Measurements from ENCODE around the gene PRDM16. TPM values are rescaled to one million over a fixed set of nuclear protein-coding genes. Genes with fewer than 3 reads are reported as not detected.

The PRDM16 gene
- total RNA-seq, 1 experiment from 2014 or later: 0.04 TPM

DNA sequence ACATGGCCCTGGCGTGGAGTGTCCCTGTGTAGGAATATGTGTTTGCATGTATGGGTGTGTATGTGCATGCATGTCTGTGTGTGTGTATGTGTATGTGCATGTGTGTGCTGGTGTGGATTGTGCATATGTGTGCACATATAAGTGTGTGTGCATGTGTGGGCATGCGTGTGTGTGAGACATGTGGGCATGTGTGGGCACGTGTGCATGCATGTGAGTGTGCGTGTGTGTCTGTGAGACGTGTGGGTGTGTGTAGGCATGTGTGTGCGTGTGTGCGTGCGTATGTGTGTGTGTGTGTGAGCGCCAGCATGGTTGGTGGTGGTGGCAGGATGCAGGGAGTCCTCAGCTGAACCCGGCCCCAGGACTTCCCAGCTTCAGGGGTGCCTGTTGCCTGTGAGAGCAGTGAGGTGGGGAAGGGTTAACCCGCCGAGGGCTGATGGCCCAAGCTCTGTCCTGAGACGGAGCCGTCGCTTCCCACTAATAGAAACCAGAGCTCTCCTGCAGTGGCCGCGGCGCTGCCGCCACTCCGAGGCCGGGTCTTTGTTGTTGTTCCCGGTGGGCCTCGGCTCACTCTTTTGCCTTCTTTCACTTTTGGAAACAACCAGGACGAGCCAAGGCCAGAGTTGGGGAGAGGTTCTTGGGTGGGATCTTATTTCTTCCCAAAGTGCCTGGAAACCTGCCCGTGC, 241.9 kb downstream of the PRDM16 start:
- H3K79me2 ChIP-seq (ENCODE audit: low read length): no peaks in the 10 kb centered on the region
- H3K9me3 ChIP-seq (ENCODE audit: low read length): no peaks in the 10 kb centered on the region
- TF ChIP-seq EZH2phosphoT487 (IDR thresholded peaks at IDR 0.05; ENCODE audit: borderline replicate concordance, low read length): no peak
- TF ChIP-seq, protein P1, sequence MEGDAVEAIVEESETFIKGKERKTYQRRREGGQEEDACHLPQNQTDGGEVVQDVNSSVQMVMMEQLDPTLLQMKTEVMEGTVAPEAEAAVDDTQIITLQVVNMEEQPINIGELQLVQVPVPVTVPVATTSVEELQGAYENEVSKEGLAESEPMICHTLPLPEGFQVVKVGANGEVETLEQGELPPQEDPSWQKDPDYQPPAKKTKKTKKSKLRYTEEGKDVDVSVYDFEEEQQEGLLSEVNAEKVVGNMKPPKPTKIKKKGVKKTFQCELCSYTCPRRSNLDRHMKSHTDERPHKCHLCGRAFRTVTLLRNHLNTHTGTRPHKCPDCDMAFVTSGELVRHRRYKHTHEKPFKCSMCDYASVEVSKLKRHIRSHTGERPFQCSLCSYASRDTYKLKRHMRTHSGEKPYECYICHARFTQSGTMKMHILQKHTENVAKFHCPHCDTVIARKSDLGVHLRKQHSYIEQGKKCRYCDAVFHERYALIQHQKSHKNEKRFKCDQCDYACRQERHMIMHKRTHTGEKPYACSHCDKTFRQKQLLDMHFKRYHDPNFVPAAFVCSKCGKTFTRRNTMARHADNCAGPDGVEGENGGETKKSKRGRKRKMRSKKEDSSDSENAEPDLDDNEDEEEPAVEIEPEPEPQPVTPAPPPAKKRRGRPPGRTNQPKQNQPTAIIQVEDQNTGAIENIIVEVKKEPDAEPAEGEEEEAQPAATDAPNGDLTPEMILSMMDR (conservative IDR thresholded peaks at IDR 0.05; ENCODE audit: low read depth, low read length): no peak
- TF ChIP-seq EZH2 (IDR thresholded peaks at IDR 0.05; ENCODE audit: low read length, unreplicated experiment): no peak
- ChIA-PET POLR2A (ENCODE audit: unreplicated experiment) (no interaction called here), CTCF (interaction anchor here (0.6 kb wide), 1 partner anchor 31 kb away, joined by 4 read pairs; no protein-coding TSS in a partner anchor)
- H2AFZ ChIP-seq (ENCODE audit: low read length): no peak overlapping the region
- no peak overlapping the region for H3K4me2 ChIP-seq (ENCODE audit: low read length)
- DNase-seq: no peak
- intact Hi-C loops (cut with micrococcal nuclease): no loop called here
- H3K9ac ChIP-seq (ENCODE audit: low read length): no peak overlapping the region
- no peak overlapping the region for H3K27ac ChIP-seq (ENCODE audit: low read length)
- no peaks in the 10 kb centered on the region for H3K36me3 ChIP-seq (ENCODE audit: low read depth, low read length)
- no TSS peak for BruUV-seq (replicated peaks)
- no peaks in the 10 kb centered on the region for H3F3A ChIP-seq (ENCODE audit: low read length, unreplicated experiment)
- H3K27me3 ChIP-seq (ENCODE audit: low read length): peaks cover 39% of the 10 kb centered on the region
- H3K4me3 ChIP-seq (ENCODE audit: low read length): no peak overlapping the region
- H3K4me1 ChIP-seq (ENCODE audit: insufficient read depth, low read length): peaks cover 19% of the 10 kb centered on the region
- ATAC-seq: no peak
- H3K9me2 ChIP-seq (replicated peaks; ENCODE audit: low read length): no peaks in the 10 kb centered on the region
- no peaks in the 10 kb centered on the region for H4K20me1 ChIP-seq (ENCODE audit: low read length)

DNA sequence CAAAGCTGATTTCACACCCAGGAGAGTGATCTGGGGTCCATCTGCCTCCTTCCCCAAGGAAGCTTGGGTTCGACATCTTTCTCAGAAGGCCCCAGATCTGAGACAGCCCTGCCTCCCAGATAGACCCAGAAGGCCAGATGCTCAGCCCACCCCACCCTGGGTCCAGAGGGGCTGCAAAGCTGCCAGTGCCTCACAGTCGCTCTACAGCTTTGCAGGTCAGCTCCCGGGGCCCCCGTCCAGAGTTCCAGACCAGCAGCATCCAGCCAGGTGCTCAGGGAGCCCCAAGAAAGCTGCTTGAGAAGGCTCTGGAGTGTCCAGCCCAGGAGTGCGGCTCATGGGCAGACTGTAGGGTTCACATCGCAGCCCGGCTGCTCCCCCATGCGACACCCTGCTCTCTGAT, 242.7 kb downstream of the PRDM16 start:
- no peak overlapping the region for H3K9ac ChIP-seq (ENCODE audit: low read length)
- BruUV-seq (replicated peaks): no TSS peak
- no peak for DNase-seq
- POLR2A ChIA-PET (ENCODE audit: unreplicated experiment): no interaction called here
- H4K20me1 ChIP-seq (ENCODE audit: low read length): no peaks in the 10 kb centered on the region
- no peak for ATAC-seq
- H3K36me3 ChIP-seq (ENCODE audit: low read depth, low read length): no peaks in the 10 kb centered on the region
- no peak overlapping the region for H3K4me2 ChIP-seq (ENCODE audit: low read length)
- no peak overlapping the region for H2AFZ ChIP-seq (ENCODE audit: low read length)
- H3K4me1 ChIP-seq (ENCODE audit: insufficient read depth, low read length): peaks cover 14% of the 10 kb centered on the region
- TF ChIP-seq EZH2 (IDR thresholded peaks at IDR 0.05; ENCODE audit: low read length, unreplicated experiment): no peak
- TF ChIP-seq EZH2phosphoT487 (IDR thresholded peaks at IDR 0.05; ENCODE audit: borderline replicate concordance, low read length): no peak
- TF ChIP-seq, protein P1 (conservative IDR thresholded peaks at IDR 0.05; ENCODE audit: low read depth, low read length): no peak
- CTCF ChIA-PET: interaction anchor here (0.6 kb wide), 1 partner anchor 32 kb away, joined by 4 read pairs; no protein-coding TSS in a partner anchor
- H3K4me3 ChIP-seq (ENCODE audit: low read length): no peak overlapping the region
- intact Hi-C loops (cut with micrococcal nuclease): no loop called here
- H3F3A ChIP-seq (ENCODE audit: low read length, unreplicated experiment): no peaks in the 10 kb centered on the region
- no peaks in the 10 kb centered on the region for H3K79me2 ChIP-seq (ENCODE audit: low read length)
- H3K9me3 ChIP-seq (ENCODE audit: low read length): no peaks in the 10 kb centered on the region
- H3K27ac ChIP-seq (ENCODE audit: low read length): no peak overlapping the region
- H3K27me3 ChIP-seq (ENCODE audit: low read length): peaks cover 39% of the 10 kb centered on the region
- no peaks in the 10 kb centered on the region for H3K9me2 ChIP-seq (replicated peaks; ENCODE audit: low read length)

DNA sequence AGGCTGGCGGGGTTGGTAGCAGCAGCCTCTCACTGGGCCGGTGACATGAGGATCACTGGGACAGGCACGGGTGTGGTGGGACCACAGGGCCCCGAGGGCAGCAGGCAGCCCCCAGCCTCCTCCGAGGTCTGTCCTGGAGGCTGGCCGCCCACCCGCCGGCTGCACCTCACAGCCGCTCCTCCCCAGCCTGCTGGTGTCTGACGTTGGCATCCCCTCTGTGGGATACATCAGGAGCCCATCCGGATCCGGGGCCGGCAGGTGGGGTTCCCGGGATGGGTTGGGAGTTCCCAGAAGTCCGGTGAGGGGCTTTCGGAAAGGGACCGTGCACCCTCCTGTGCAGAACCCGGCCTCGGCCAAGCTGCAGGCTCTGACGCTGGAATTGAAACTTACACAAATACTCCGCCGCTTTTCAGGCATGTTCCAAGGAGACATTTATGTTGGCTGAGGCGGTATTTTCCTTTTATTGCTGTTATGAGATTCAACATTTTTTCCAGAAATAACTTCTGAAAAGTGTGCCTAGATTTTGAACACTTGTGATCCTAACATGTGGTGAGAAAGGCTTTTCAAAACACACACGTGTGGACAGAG, 243.4 kb downstream of the PRDM16 start:
- no peak for ATAC-seq
- BruUV-seq (replicated peaks): no TSS peak

More for the DNA sequence above, 243.4 kb downstream of the PRDM16 start:
- no peaks in the 10 kb centered on the region for H3F3A ChIP-seq (ENCODE audit: low read length, unreplicated experiment)
- H3K27ac ChIP-seq (ENCODE audit: low read length): no peak overlapping the region
- H2AFZ ChIP-seq (ENCODE audit: low read length): no peak overlapping the region
- intact Hi-C loops (cut with micrococcal nuclease): no loop called here
- CTCF ChIA-PET: no interaction called here
- no peaks in the 10 kb centered on the region for H3K9me2 ChIP-seq (replicated peaks; ENCODE audit: low read length)
- TF ChIP-seq, protein P1 (conservative IDR thresholded peaks at IDR 0.05; ENCODE audit: low read depth, low read length): no peak
- no peak for TF ChIP-seq EZH2 (IDR thresholded peaks at IDR 0.05; ENCODE audit: low read length, unreplicated experiment)
- TF ChIP-seq EZH2phosphoT487 (IDR thresholded peaks at IDR 0.05; ENCODE audit: borderline replicate concordance, low read length): no peak
- H3K4me2 ChIP-seq (ENCODE audit: low read length): no peak overlapping the region; the same call in 1 of the 2 replicates
- H3K9me3 ChIP-seq (ENCODE audit: low read length): no peaks in the 10 kb centered on the region
- DNase-seq: no peak
- H4K20me1 ChIP-seq (ENCODE audit: low read length): no peaks in the 10 kb centered on the region
- no peaks in the 10 kb centered on the region for H3K79me2 ChIP-seq (ENCODE audit: low read length)
- H3K4me3 ChIP-seq (ENCODE audit: low read length): no peak overlapping the region
- H3K4me1 ChIP-seq (ENCODE audit: insufficient read depth, low read length): peaks cover 10% of the 10 kb centered on the region
- no peaks in the 10 kb centered on the region for H3K36me3 ChIP-seq (ENCODE audit: low read depth, low read length)
- H3K27me3 ChIP-seq (ENCODE audit: low read length): peaks cover 43% of the 10 kb centered on the region
- POLR2A ChIA-PET (ENCODE audit: unreplicated experiment): no interaction called here
- H3K9ac ChIP-seq (ENCODE audit: low read length): no peak overlapping the region
